Glutamatergic neuron (in vitro differentiated cells): ENCODE results near the gene CNOT6. TPM values are rescaled to one million over a fixed set of nuclear protein-coding genes. Genes with fewer than 3 reads are reported as not detected.

ENCODE experiments used
- DNase-seq: peaks from one replicate; pipeline ENCODE4 v3.0.0; 2022
- H3K27ac Mint-ChIP-seq: one replicate; pipeline ENCODE4 v1.8.0; 2020; ENCODE audit warnings: mild to moderate bottlenecking, mixed read lengths, inconsistent platforms; ENCODE audit not compliant: unreplicated experiment
- H3K27me3 Mint-ChIP-seq: one replicate; pipeline ENCODE4 v1.8.0; 2020; ENCODE audit warnings: mild to moderate bottlenecking, moderate library complexity, mixed read lengths, inconsistent platforms; ENCODE audit not compliant: unreplicated experiment
- H3K36me3 Mint-ChIP-seq: one replicate; pipeline ENCODE4 v1.8.0; 2020; ENCODE audit warnings: mild to moderate bottlenecking, mixed read lengths, inconsistent platforms; ENCODE audit not compliant: unreplicated experiment
- H3K4me1 Mint-ChIP-seq: one replicate; pipeline ENCODE4 v1.8.0; 2020; ENCODE audit warnings: mild to moderate bottlenecking, low read depth, mixed read lengths, inconsistent platforms; ENCODE audit not compliant: unreplicated experiment
- H3K4me3 Mint-ChIP-seq: one replicate; pipeline ENCODE4 v1.8.0; 2020; ENCODE audit warnings: mild to moderate bottlenecking, mixed read lengths, inconsistent platforms; ENCODE audit not compliant: unreplicated experiment
- H3K9me3 Mint-ChIP-seq: one replicate; pipeline ENCODE4 v1.8.0; 2020; ENCODE audit warnings: mild to moderate bottlenecking, moderate library complexity, mixed read lengths, inconsistent platforms; ENCODE audit not compliant: unreplicated experiment
- CTCF ChIP-seq: fragments of 200-600 bp; sonication (generic); IDR thresholded peaks from one replicate; pipeline ENCODE4 v1.5.0; 2021; ENCODE audit not compliant: partially characterized antibody, unreplicated experiment
- total RNA-seq: library from RNA; stranded (reverse); fragmentation: NEBNext Ultra II Directional; extraction: Animal tissue kit (Norgen Biotek cat#: 25700); gene quantifications from one replicate; pipeline ENCODE4 v1.2.1, GENCODE V29; 2021; ENCODE audit not compliant: unreplicated experiment

The CNOT6 gene
- total RNA-seq, 1 donor from 2014 or later: 62.0 TPM

- H3K36me3 Mint-ChIP-seq: no peaks in the 10 kb centered on the region
- H3K9me3 Mint-ChIP-seq: peaks cover 5% of the 10 kb centered on the region
- H3K4me1 Mint-ChIP-seq: no peaks in the 10 kb centered on the region
- no peak overlapping the region for H3K27ac Mint-ChIP-seq
- H3K4me3 Mint-ChIP-seq: peak overlapping the region; percentile 71
- peaks cover 11% of the 10 kb centered on the region for H3K27me3 Mint-ChIP-seq
- peak; percentile 57 for TF ChIP-seq CTCF
- peak; percentile 79 for DNase-seq
Measured at GRCh38 chr5:180618829-180619562, 124.8 kb downstream of the CNOT6 start.

- H3K27ac Mint-ChIP-seq: no peak overlapping the region
- H3K36me3 Mint-ChIP-seq: no peaks in the 10 kb centered on the region
- TF ChIP-seq CTCF: no peak
- peaks cover 11% of the 10 kb centered on the region for H3K27me3 Mint-ChIP-seq
- DNase-seq: no peak
- H3K4me1 Mint-ChIP-seq: no peaks in the 10 kb centered on the region
- no peak overlapping the region for H3K4me3 Mint-ChIP-seq
- H3K9me3 Mint-ChIP-seq: peaks cover 5% of the 10 kb centered on the region
Measured at GRCh38 chr5:180619563-180619915, 125.4 kb downstream of the CNOT6 start.

- no peak for DNase-seq
- Mint-ChIP-seq H3K36me3 (no peaks in the 10 kb centered on the region), H3K4me3 (no peak overlapping the region), H3K9me3 (peaks cover 5% of the 10 kb centered on the region), H3K27ac (no peak overlapping the region), H3K4me1 (no peaks in the 10 kb centered on the region), H3K27me3 (peaks cover 11% of the 10 kb centered on the region)
- no peak for TF ChIP-seq CTCF
Measured at GRCh38 chr5:180620014-180620413, 125.8 kb downstream of the CNOT6 start.

GRCh38 chr5:180621311-180621710 is 127.1 kb downstream of the CNOT6 start:
- DNase-seq: no peak
- Mint-ChIP-seq H3K4me3 (no peak overlapping the region), H3K27me3 (peaks cover 8% of the 10 kb centered on the region), H3K27ac (no peak overlapping the region), H3K4me1 (no peaks in the 10 kb centered on the region), H3K9me3 (peaks cover 1% of the 10 kb centered on the region), H3K36me3 (no peaks in the 10 kb centered on the region)
- no peak for TF ChIP-seq CTCF

GRCh38 chr5:180622910-180623309 is 128.7 kb downstream of the CNOT6 start:
- Mint-ChIP-seq H3K36me3 (no peaks in the 10 kb centered on the region), H3K27ac (no peak overlapping the region), H3K9me3 (peaks cover 1% of the 10 kb centered on the region), H3K27me3 (peaks cover 6% of the 10 kb centered on the region), H3K4me3 (no peak overlapping the region), H3K4me1 (no peaks in the 10 kb centered on the region)
- DNase-seq: no peak
- TF ChIP-seq CTCF: no peak
